Loucy (cell line): ENCODE data around the gene GHRL.

Source experiments
- H2AFZ ChIP-seq: fragments of 200-600 bp; sonication (generic); 2 replicates; pipeline ENCODE4 v1.6.0; 2016; ENCODE audit warnings: antibody characterized with exemption, mild to moderate bottlenecking, low read length, moderate library complexity
- H3F3A ChIP-seq: fragments of 200-600 bp; 2 replicates; pipeline ENCODE4 v1.6.0; 2016; ENCODE audit warnings: antibody characterized with exemption, low read depth, mild to moderate bottlenecking
- H3K27me3 ChIP-seq: fragments of 200-600 bp; sonication (generic); 2 replicates; pipeline ENCODE4 v1.6.1; 2014; ENCODE audit warnings: low read length, mild to moderate bottlenecking; ENCODE audit not compliant: insufficient read depth, poor library complexity, severe bottlenecking
- H3K36me3 ChIP-seq: fragments of 200-600 bp; sonication (generic); 2 replicates; pipeline ENCODE4 v1.6.1; 2016; ENCODE audit warnings: low read length; ENCODE audit not compliant: insufficient read depth
- H3K4me1 ChIP-seq: fragments of 200-600 bp; sonication (generic); 2 replicates; pipeline ENCODE4 v1.5.1; 2014; ENCODE audit warnings: low read length, mild to moderate bottlenecking; ENCODE audit not compliant: insufficient read depth, poor library complexity, severe bottlenecking
- H3K4me2 ChIP-seq: fragments of 200-600 bp; sonication (generic); 2 replicates; pipeline ENCODE4 v1.6.0; 2014; ENCODE audit warnings: antibody characterized with exemption, low read length, low read depth, mild to moderate bottlenecking; ENCODE audit not compliant: poor library complexity, severe bottlenecking
- H3K4me3 ChIP-seq: fragments of 200-600 bp; sonication (generic); 2 replicates; pipeline ENCODE4 v1.5.1; 2014; ENCODE audit warnings: low read length, mild to moderate bottlenecking, mixed read lengths; ENCODE audit not compliant: poor library complexity, severe bottlenecking
- H3K79me2 ChIP-seq: fragments of 200-600 bp; sonication (generic); 2 replicates; pipeline ENCODE4 v1.6.1; 2014; ENCODE audit warnings: low read length; ENCODE audit not compliant: insufficient read depth
- H3K9ac ChIP-seq: fragments of 200-600 bp; sonication (generic); 2 replicates; pipeline ENCODE4 v1.6.0; 2014; ENCODE audit warnings: mild to moderate bottlenecking, low read depth, low read length, moderate library complexity; ENCODE audit not compliant: poor library complexity, severe bottlenecking
- H3K9me2 ChIP-seq: fragments of 200-600 bp; sonication (generic); replicated peaks from 2 replicates; pipeline ENCODE4 v1.6.1; 2016; ENCODE audit warnings: low read depth, low read length, mixed read lengths
- H3K9me3 ChIP-seq: fragments of 200-600 bp; sonication (generic); 2 replicates; pipeline ENCODE4 v1.6.1; 2014; ENCODE audit warnings: mild to moderate bottlenecking, antibody characterized with exemption, low read length, low read depth; ENCODE audit not compliant: insufficient read depth
- H4K20me1 ChIP-seq: fragments of 200-600 bp; sonication (generic); 2 replicates; pipeline ENCODE4 v1.6.0; 2014; ENCODE audit warnings: antibody characterized with exemption, low read length, mild to moderate bottlenecking; ENCODE audit not compliant: insufficient read depth, poor library complexity, severe bottlenecking
- CTCF ChIP-seq: fragments of 200-600 bp; sonication (generic); conservative IDR thresholded peaks from 2 replicates; pipeline ENCODE4 v1.5.1; 2014; ENCODE audit warnings: mild to moderate bottlenecking, antibody characterized with exemption, low read length
- EZH2phosphoT487 ChIP-seq: fragments of 200-600 bp; IDR thresholded peaks from 2 replicates; pipeline ENCODE4 v1.6.1; 2018; ENCODE audit warnings: antibody characterized with exemption, mild to moderate bottlenecking, moderate library complexity, borderline replicate concordance

The GHRL gene

GRCh38 chr3:10248984-10249748 lies 43.6 kb downstream of the GHRL start:
- H3K4me2 ChIP-seq, result peak overlapping the region; percentile 96
- H3K9me3 ChIP-seq, result no peaks in the 10 kb centered on the region
- H4K20me1 ChIP-seq, result peaks cover 40% of the 10 kb centered on the region
- H3F3A ChIP-seq, result no peaks in the 10 kb centered on the region
- peak overlapping the region; percentile 81 for H2AFZ ChIP-seq
- peaks cover 56% of the 10 kb centered on the region for H3K79me2 ChIP-seq
- H3K9ac ChIP-seq, result peak overlapping the region; percentile 97
- no peaks in the 10 kb centered on the region for H3K9me2 ChIP-seq
- no peaks in the 10 kb centered on the region for H3K36me3 ChIP-seq
- H3K4me3 ChIP-seq, result peak overlapping the region; percentile 99
- H3K4me1 ChIP-seq, result peaks cover 40% of the 10 kb centered on the region
- no peaks in the 10 kb centered on the region for H3K27me3 ChIP-seq
- TF ChIP-seq EZH2phosphoT487 (no peak), CTCF (no peak)

DNA sequence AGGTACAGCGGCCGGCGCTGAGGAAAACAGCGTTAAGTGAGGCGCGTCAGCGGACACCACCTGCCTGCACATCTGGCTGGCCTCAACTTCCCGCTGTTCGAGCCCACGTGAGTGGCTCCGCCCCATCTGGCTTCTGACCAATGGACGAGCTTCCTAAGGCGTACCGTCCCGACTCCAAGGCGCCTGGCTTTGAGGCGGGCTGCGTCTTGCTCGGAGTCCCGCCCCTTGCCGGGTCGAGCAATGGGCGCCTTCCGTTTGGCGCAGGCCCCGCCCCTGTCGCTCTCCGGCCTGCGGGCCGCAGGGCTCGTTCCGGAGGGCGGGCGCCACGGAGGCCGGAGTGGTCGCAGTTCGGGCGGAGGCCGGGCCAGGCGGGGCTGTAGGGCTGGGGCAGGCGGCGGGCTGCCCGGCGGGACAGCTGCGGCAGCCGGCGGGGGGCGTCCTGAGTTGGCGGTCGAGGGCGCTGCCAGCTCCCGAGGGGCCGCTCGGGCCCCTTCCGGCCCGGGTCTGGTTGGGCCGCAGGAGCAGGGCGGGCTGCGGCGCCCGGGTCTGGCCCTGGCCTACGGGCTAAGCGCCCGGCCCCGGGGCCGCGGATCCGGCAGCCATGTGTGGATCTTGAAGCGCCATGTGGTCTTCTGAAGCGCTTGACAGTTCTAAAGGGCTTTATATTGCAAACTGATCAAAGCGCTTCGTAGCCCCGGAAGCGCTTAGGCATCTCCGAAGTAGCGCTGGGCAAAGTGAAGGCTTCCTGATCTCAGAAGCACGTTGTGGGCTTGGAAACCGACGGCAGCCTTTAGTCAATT lies 44.4 kb downstream of the GHRL start, which contains the start of gene TATDN2:
TSS of gene TATDN2 (plus strand) at position 276 of the 800 bp plus-strand sequence. CDS start 742 bp downstream, outside the sequence.
- H2AFZ ChIP-seq, result peak within 1 kb of the TSS; percentile 81
- TF ChIP-seq EZH2phosphoT487 (no peak), CTCF (no peak)

GRCh38 chr3:10247679-10248183 lies 45.0 kb downstream of the GHRL start:
- Histone ChIP-seq H3K36me3 (no peaks in the 10 kb centered on the region), H2AFZ (peak overlapping the region; percentile 81), H3K4me3 (peak overlapping the region; percentile 99), H3K4me1 (peaks cover 31% of the 10 kb centered on the region), H3K27me3 (no peaks in the 10 kb centered on the region), H3F3A (no peaks in the 10 kb centered on the region), H3K4me2 (peak overlapping the region; percentile 96), H3K9me2 (no peaks in the 10 kb centered on the region), H3K9me3 (no peaks in the 10 kb centered on the region), H3K9ac (peak overlapping the region; percentile 97), H4K20me1 (peaks cover 28% of the 10 kb centered on the region), H3K79me2 (peaks cover 43% of the 10 kb centered on the region)
- no peak for TF ChIP-seq EZH2phosphoT487
- TF ChIP-seq CTCF, result no peak

More for the DNA sequence above, 44.4 kb downstream of the GHRL start, which contains the start of gene TATDN2:
- Histone ChIP-seq H3K4me3 (peak within 1 kb of the TSS; percentile 99), H3K27me3 (no peaks in the 10 kb centered on the region), H3F3A (no peaks in the 10 kb centered on the region), H3K4me1 (peaks cover 32% of the 10 kb centered on the region), H3K9ac (peak within 1 kb of the TSS; percentile 97), H3K9me2 (no peaks in the 10 kb centered on the region), H3K36me3 (no peaks in the 10 kb centered on the region), H4K20me1 (peaks cover 33% of the 10 kb centered on the region), H3K9me3 (no peaks in the 10 kb centered on the region), H3K79me2 (peaks cover 49% of the 10 kb centered on the region), H3K4me2 (peak within 1 kb of the TSS; percentile 96)
